GM12872 (cell line): Measurements from ENCODE around the gene FAM171A2.

Source experiments
- TF ChIP-seq, protein P1 (sequence below): IDR thresholded peaks from 3 replicates; pipeline ENCODE4 v1.5.1; 2011; ENCODE audit warnings: low read depth, mild to moderate bottlenecking, low read length, moderate library complexity; ENCODE audit not compliant: insufficient read depth

The FAM171A2 gene

DNA sequence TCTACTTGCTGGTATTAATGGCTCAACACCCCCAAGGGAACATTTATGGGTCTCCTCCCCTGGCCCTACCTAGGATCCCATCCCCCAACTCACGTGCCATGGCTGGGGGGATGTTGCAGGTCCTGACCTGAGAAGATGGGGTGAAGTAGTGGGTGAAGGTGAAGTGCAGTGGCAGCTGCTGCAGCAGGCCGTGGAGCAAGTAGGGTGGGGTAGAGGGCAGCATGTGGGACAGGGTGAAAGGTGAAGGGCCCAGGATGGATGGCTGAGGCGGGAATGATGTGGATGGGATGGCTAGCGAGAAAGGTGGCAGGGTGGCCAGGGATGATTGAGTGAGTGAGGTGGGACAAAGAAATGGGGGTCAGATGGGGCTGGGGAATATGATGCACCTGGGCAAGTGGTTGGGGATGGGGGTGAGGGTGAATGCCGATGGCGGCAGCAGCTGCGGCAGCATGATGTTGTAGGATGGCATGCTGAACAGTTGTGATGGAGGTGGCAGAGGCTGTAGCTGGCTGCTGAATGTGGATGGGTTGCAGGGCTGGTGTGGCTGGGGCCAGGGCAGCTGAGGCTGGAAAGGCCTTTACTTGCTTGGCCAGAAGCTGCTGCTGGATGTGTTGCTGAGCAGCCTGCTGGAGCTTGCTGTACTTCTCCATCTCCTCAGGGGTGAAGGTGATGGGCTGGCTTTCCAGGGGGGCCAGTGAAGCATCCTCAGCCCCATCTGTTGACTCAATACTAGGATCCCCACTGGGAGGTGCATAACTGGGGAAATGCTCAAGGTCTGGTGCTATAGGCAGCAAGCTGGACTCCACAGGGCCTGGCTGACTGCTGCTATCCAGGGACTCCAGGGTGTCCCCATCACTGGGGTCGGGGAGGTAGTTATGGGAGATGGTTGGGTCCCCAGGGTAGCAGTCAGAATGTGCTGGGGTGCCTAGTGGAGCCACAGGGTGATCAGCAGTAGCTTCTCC, 34.1 kb upstream of the FAM171A2 start:
- TF ChIP-seq, protein P1, sequence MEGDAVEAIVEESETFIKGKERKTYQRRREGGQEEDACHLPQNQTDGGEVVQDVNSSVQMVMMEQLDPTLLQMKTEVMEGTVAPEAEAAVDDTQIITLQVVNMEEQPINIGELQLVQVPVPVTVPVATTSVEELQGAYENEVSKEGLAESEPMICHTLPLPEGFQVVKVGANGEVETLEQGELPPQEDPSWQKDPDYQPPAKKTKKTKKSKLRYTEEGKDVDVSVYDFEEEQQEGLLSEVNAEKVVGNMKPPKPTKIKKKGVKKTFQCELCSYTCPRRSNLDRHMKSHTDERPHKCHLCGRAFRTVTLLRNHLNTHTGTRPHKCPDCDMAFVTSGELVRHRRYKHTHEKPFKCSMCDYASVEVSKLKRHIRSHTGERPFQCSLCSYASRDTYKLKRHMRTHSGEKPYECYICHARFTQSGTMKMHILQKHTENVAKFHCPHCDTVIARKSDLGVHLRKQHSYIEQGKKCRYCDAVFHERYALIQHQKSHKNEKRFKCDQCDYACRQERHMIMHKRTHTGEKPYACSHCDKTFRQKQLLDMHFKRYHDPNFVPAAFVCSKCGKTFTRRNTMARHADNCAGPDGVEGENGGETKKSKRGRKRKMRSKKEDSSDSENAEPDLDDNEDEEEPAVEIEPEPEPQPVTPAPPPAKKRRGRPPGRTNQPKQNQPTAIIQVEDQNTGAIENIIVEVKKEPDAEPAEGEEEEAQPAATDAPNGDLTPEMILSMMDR: no peak

DNA sequence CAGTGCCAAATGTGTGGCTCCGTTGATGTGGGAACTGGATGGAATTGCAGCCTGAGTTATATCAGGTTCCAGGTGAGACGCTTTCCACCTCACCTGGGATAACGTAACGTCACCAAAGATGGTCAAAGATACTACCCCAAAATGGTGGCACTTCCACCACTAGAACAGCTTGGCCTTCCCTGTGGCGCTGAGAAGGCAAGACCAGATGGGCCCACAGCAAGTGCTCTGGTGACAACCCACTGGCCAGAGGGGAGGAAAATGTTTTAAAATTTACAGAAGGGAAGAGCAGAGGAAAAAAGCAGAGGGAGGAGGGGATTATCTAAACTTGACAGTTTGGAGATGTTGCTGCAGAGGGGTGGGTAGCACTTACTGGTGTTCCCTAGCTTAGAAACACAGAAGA, 33.3 kb upstream of the FAM171A2 start:
- TF ChIP-seq, protein P1: no peak

DNA sequence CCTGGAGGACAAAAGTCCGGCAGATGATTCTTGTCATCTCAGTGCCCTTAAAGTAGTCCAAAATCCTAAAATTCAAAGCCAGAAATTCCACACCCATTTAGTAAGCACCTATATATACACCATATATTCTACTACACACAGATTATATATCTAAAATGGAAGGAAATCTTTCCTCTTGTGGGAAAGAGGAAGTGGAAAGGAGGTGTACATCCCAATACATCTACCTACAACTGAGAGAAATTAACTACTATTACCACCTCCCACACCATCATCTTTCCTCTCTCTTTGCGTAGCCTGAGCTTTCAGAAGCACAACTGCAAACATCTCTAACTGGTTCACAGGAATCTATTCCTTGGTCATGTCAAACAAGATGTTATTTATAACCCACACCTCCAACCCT, 31.2 kb upstream of the FAM171A2 start:
- TF ChIP-seq, protein P1: no peak

DNA sequence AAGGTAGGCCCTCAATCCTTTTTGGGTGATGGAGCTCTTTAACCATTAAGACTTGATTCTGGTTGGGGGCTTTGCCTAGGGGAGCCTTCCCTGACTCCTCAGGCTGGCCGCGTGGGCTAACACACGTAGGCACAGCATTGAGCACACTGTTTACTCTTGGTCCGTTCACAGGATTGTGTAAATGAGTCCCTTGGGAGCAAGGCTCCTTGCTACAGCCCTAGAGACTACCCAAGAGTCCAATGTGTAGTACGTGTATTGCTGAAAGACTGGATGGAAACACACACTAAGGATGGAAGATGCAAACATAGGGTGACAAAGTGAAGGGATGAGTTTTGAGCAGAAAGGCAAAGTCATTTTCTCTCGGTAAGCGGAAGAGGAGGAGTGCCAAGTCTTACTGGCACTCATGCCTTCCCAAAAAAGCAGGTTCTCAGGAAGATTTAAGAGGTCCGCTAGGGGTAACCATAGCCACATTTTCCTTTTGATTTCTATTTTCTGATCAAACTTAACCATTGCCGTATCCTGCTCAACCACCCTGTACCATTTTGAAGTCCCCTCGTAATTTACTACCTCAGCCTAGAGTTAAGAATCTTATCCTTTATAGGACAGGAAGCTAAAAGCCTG, 26.7 kb upstream of the FAM171A2 start:
- TF ChIP-seq, protein P1: no peak

GRCh38 chr17:44389723-44390202, 26.1 kb upstream of the FAM171A2 start:
- TF ChIP-seq, protein P1: no peak

GRCh38 chr17:44389281-44389680, 25.6 kb upstream of the FAM171A2 start, which contains the start of gene ITGA2B:
TSS of gene ITGA2B (minus strand) at chr17:44389649. CDS start at chr17:44389473, 176 bp downstream.
- TF ChIP-seq, protein P1: no peak

- TF ChIP-seq, protein P1: no peak
Measured at GRCh38 chr17:44387804-44388203, 24.2 kb upstream of the FAM171A2 start.
